ENCODE measurements around the gene HSPA12B. TPM values are rescaled to one million over a fixed set of nuclear protein-coding genes. Genes with fewer than 3 reads are reported as not detected.
A peak's percentile ranks its signal among the peaks of the same experiment; 100 is the strongest.

HSPA12B gene
- total RNA-seq, 2 experiments from 2014 or later, result 0.08 TPM; not detected in 1

GRCh38 chr20:3767427-3768341 is 35.2 kb downstream of the HSPA12B start, which contains the start of gene ADISSP:
Gene ADISSP (minus strand): TSS chr20:3767753. CDS start chr20:3760100, 7,653 bp downstream.
- H3K4me1 Mint-ChIP-seq, result peaks cover 25% of the 10 kb centered on the region
- peak within 1 kb of the TSS; percentile 83 for H3K4me3 Mint-ChIP-seq
- ChIA-PET CTCF (interaction anchor here (0.6 to 4.5 kb wide), 23 partner anchors 11 to 317 kb away, joined by 3 to 43 read pairs (median 6); partner anchors contain the start of genes AP5S1, CENPB and SPEF1), POLR2A (interaction anchor here (0.6 to 5.2 kb wide), 20 partner anchors 9 to 1046 kb away, joined by 3 to 64 read pairs (median 4); partner anchors contain the start of genes AP5S1, CDC25B, CENPB and SPEF1)
- peak; percentile 99 for DNase-seq
- no peaks in the 10 kb centered on the region for H3K36me3 Mint-ChIP-seq (ENCODE audit: low read depth)
- H3K27me3 Mint-ChIP-seq, result peaks cover 2% of the 10 kb centered on the region
- H3K9me3 Mint-ChIP-seq, result no peaks in the 10 kb centered on the region
- H3K27ac Mint-ChIP-seq, result peak within 1 kb of the TSS; percentile 86

- Mint-ChIP-seq H3K4me1 (peaks cover 25% of the 10 kb centered on the region), H3K36me3 (ENCODE audit: low read depth) (no peaks in the 10 kb centered on the region), H3K4me3 (peak overlapping the region; percentile 83), H3K27me3 (peaks cover 2% of the 10 kb centered on the region), H3K9me3 (no peaks in the 10 kb centered on the region), H3K27ac (peak overlapping the region; percentile 86)
- ChIA-PET POLR2A (interaction anchor here (0.7 to 5.2 kb wide), 17 partner anchors 10 to 1046 kb away, joined by 3 to 64 read pairs (median 4); partner anchors contain the start of genes AP5S1, CDC25B, CENPB and SPEF1), CTCF (interaction anchor here (0.6 to 4.5 kb wide), 25 partner anchors 8 to 241 kb away, joined by 3 to 43 read pairs (median 6); partner anchors contain the start of genes AP5S1, CENPB and SPEF1)
- peak; percentile 84 for DNase-seq
Measured at GRCh38 chr20:3768342-3769130, 36.1 kb downstream of the HSPA12B start.

GRCh38 chr20:3771552-3772058 is 39.1 kb downstream of the HSPA12B start:
- CTCF ChIA-PET, result no interaction called here
- Mint-ChIP-seq H3K27ac (no peak overlapping the region), H3K27me3 (peaks cover 2% of the 10 kb centered on the region), H3K9me3 (no peaks in the 10 kb centered on the region), H3K36me3 (ENCODE audit: low read depth) (no peaks in the 10 kb centered on the region), H3K4me1 (peaks cover 15% of the 10 kb centered on the region), H3K4me3 (no peak overlapping the region)
- no peak for DNase-seq
- POLR2A ChIA-PET, result no interaction called here

- Mint-ChIP-seq H3K36me3 (ENCODE audit: low read depth) (peaks cover 4% of the 10 kb centered on the region), H3K4me1 (peaks cover 24% of the 10 kb centered on the region), H3K27me3 (peaks cover 27% of the 10 kb centered on the region), H3K9me3 (no peaks in the 10 kb centered on the region), H3K4me3 (no peak overlapping the region), H3K27ac (no peak overlapping the region)
- POLR2A ChIA-PET, result interaction anchor here (1.4 kb wide), 1 partner anchor 9 kb away, joined by 3 read pairs; no protein-coding TSS in a partner anchor
- CTCF ChIA-PET, result no interaction called here
- DNase-seq, result no peak
Measured at GRCh38 chr20:3775457-3776108, 43.1 kb downstream of the HSPA12B start.

- POLR2A ChIA-PET, result interaction anchor here (3.9 kb wide), 1 partner anchor 9 kb away, joined by 32 read pairs; the partner anchor contains the start of gene ADISSP
- H3K4me1 Mint-ChIP-seq, result peaks cover 36% of the 10 kb centered on the region
- CTCF ChIA-PET, result interaction anchor here (2.4 to 3.1 kb wide), 2 partner anchors 9 to 78 kb away, joined by 7 to 33 read pairs; partner anchors contain the start of gene ADISSP
Measured at GRCh38 chr20:3777381-3777715, 44.9 kb downstream of the HSPA12B start.

GRCh38 chr20:3777716-3778629 is 45.5 kb downstream of the HSPA12B start:
- Mint-ChIP-seq H3K27ac (no peak overlapping the region), H3K4me3 (peak overlapping the region; percentile 65), H3K36me3 (ENCODE audit: low read depth) (peaks cover 4% of the 10 kb centered on the region), H3K4me1 (peaks cover 38% of the 10 kb centered on the region), H3K27me3 (peaks cover 30% of the 10 kb centered on the region), H3K9me3 (no peaks in the 10 kb centered on the region)
- peak; percentile 53 for DNase-seq
- POLR2A ChIA-PET, result interaction anchor here (1.0 to 3.9 kb wide), 4 partner anchors 10 to 43 kb away, joined by 3 to 32 read pairs (median 4); partner anchors contain the start of genes ADISSP and AP5S1
- CTCF ChIA-PET, result interaction anchor here (1.2 to 3.1 kb wide), 5 partner anchors 9 to 77 kb away, joined by 4 to 33 read pairs (median 7); partner anchors contain the start of genes ADISSP, AP5S1 and CENPB

More at GRCh38 chr20:3777381-3777715, 44.9 kb downstream of the HSPA12B start:
- no peak for DNase-seq
- peak overlapping the region; percentile 65 for H3K4me3 Mint-ChIP-seq
- no peak overlapping the region for H3K27ac Mint-ChIP-seq
- H3K9me3 Mint-ChIP-seq, result no peaks in the 10 kb centered on the region
- peaks cover 30% of the 10 kb centered on the region for H3K27me3 Mint-ChIP-seq
- H3K36me3 Mint-ChIP-seq (ENCODE audit: low read depth), result peaks cover 4% of the 10 kb centered on the region

- Mint-ChIP-seq H3K27ac (no peak overlapping the region), H3K36me3 (ENCODE audit: low read depth) (peaks cover 9% of the 10 kb centered on the region), H3K27me3 (peaks cover 30% of the 10 kb centered on the region), H3K9me3 (no peaks in the 10 kb centered on the region), H3K4me3 (no peak overlapping the region), H3K4me1 (peaks cover 46% of the 10 kb centered on the region)
- no peak for DNase-seq
- POLR2A ChIA-PET, result interaction anchor here (1.0 to 3.9 kb wide), 6 partner anchors 11 to 93 kb away, joined by 3 to 32 read pairs (median 3); partner anchors contain the start of genes ADISSP and AP5S1
- CTCF ChIA-PET, result interaction anchor here (0.7 to 3.1 kb wide), 6 partner anchors 8 to 76 kb away, joined by 4 to 33 read pairs (median 6); partner anchors contain the start of genes ADISSP, AP5S1 and CENPB
Measured at GRCh38 chr20:3778976-3779375, 46.5 kb downstream of the HSPA12B start.

- Mint-ChIP-seq H3K27me3 (peaks cover 30% of the 10 kb centered on the region), H3K4me1 (peaks cover 59% of the 10 kb centered on the region), H3K36me3 (ENCODE audit: low read depth) (peaks cover 15% of the 10 kb centered on the region), H3K4me3 (peak within 1 kb of the TSS; percentile 30), H3K9me3 (no peaks in the 10 kb centered on the region), H3K27ac (no peak within 1 kb of the TSS)
- POLR2A ChIA-PET, result interaction anchor here (1.0 to 7.4 kb wide), 4 partner anchors 14 to 39 kb away, joined by 3 to 64 read pairs (median 4); partner anchors contain the start of genes ADISSP, AP5S1 and CDC25B
- DNase-seq, result peak; percentile 51
- CTCF ChIA-PET, result interaction anchor here (0.7 to 9.4 kb wide), 4 partner anchors 13 to 77 kb away, joined by 3 to 98 read pairs (median 6); partner anchors contain the start of genes ADISSP and AP5S1
Measured at GRCh38 chr20:3781153-3781910, 48.8 kb downstream of the HSPA12B start, which contains the start of gene SPEF1. Gene SPEF1 (minus strand): TSS chr20:3781448. CDS start chr20:3781287, 161 bp downstream.

- DNase-seq, result no peak
- Mint-ChIP-seq H3K36me3 (ENCODE audit: low read depth) (peaks cover 11% of the 10 kb centered on the region), H3K4me1 (peaks cover 56% of the 10 kb centered on the region), H3K9me3 (no peaks in the 10 kb centered on the region), H3K4me3 (no peak overlapping the region), H3K27ac (no peak overlapping the region), H3K27me3 (peaks cover 23% of the 10 kb centered on the region)
- ChIA-PET CTCF (interaction anchor here (9.4 kb wide), 1 partner anchor 38 kb away, joined by 98 read pairs; the partner anchor contains the start of gene AP5S1), POLR2A (interaction anchor here (7.4 kb wide), 1 partner anchor 16 kb away, joined by 64 read pairs; the partner anchor contains the start of gene ADISSP)
Measured at GRCh38 chr20:3782597-3782996, 50.1 kb downstream of the HSPA12B start.

- ChIA-PET CTCF (interaction anchor here (9.4 kb wide), 1 partner anchor 37 kb away, joined by 98 read pairs; the partner anchor contains the start of gene AP5S1), POLR2A (interaction anchor here (6.9 to 7.4 kb wide), 2 partner anchors 16 to 31 kb away, joined by 57 to 64 read pairs; partner anchors contain the start of gene ADISSP)
- H3K9me3 Mint-ChIP-seq, result no peaks in the 10 kb centered on the region
- H3K4me1 Mint-ChIP-seq, result peaks cover 57% of the 10 kb centered on the region
- no peak overlapping the region for H3K4me3 Mint-ChIP-seq
- DNase-seq, result no peak
- H3K36me3 Mint-ChIP-seq (ENCODE audit: low read depth), result peaks cover 11% of the 10 kb centered on the region
- no peak overlapping the region for H3K27ac Mint-ChIP-seq
- peaks cover 23% of the 10 kb centered on the region for H3K27me3 Mint-ChIP-seq
Measured at GRCh38 chr20:3783068-3783489, 50.6 kb downstream of the HSPA12B start.

Measured in activated CD4-positive, alpha-beta memory T cell treated with anti-CD3 and anti-CD28 coated beads, Interleukin-2, amount 10 ng/mL, durations not matched to agents 7 days and 5 days (primary cell).